HG03280 (cell line): ENCODE measurements around the gene NFIC.
"Not testable (repeated sequence)": the region's sequence is repeated elsewhere in the genome, so short reads cannot be mapped to it uniquely, and the experiment has no call there.

Experiments used
- ATAC-seq: cut with Tn5 transposase; IDR thresholded peaks from one replicate; pipeline ENCODE4 v1.9.1; 2021; ENCODE audit warnings: mild to moderate bottlenecking, moderate library complexity; ENCODE audit not compliant: unreplicated experiment

NFIC gene

DNA sequence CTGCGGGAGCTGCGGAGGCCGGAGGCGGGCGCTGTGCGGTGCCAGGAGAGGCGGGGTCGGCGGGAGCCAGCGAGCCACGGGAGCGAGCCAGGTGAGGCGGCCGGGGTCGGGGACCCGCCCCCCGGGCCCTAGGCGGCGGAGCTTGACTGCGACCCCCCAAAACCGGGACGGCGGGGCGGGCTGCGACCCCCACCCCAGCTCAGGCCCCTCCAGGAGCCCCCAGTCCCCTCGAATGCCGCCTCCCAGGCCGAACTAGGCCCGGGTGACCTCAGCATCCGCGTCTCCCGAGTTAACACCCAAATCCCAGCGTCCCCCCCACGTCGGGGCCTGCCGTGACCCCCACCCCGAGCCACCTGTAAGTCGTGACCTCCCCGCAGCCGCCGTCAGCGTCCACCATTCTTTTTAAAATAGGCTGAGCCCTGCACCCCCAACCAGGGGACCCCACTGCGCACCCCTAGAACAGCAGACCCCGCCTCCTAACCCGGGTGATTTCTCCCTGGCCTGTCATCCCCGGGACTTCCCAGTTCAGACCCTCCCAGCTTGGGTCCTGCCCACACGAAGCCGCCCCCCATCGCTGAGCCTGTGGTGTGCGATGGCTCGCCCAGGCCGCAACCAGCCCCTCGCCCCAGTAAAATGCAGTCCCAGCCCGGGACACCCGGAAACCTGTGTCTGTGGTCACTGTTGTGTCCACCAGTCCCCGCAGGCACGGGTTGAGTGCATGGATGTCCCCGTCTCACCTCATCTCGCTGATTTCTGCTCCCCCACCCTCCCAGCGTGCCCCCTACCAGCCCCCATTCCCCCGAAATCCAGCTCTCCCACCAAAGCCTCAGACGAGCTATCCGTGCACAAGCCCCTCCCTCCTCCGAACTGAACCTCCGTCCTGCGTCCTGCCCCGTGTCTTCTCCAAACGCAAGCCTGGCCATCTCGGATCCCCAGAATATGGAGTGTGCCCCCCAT is 140.3 kb downstream of the NFIC start:
- no peak for ATAC-seq

GRCh38 chr19:3507371-3508120 is 141.2 kb downstream of the NFIC start:
- no peak for ATAC-seq

DNA sequence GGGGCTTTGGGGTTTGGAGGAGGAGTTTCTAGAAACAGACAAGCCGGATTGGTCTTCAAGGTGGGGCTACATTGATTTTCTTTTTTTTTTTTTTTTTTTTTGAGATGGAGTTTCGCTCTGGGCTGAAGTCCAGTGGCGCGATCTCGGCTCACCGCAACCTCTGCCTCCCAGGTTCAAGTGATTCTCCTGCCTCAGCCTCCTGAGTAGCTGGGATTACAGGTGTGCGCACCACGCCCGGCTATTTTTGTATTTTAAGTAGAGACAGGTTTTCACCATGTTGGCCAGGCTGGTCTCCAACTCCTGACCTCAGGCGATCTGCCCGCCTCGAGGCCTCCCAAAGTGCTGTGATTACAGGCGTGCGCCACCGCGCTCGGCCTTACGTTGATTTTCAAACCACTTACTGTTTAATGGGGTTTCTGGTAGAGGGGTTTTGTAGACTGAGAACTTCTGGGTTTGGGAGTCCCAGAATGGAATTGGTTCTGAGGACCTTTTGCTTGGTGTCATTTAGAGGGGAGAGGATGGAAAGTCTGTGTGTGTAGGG is 141.8 kb downstream of the NFIC start:
- not testable (repeated sequence) for ATAC-seq

- no peak for ATAC-seq
Measured at GRCh38 chr19:3508771-3509535, 142.6 kb downstream of the NFIC start.

- ATAC-seq, result no peak
Measured at GRCh38 chr19:3509566-3509989, 143.2 kb downstream of the NFIC start.

DNA sequence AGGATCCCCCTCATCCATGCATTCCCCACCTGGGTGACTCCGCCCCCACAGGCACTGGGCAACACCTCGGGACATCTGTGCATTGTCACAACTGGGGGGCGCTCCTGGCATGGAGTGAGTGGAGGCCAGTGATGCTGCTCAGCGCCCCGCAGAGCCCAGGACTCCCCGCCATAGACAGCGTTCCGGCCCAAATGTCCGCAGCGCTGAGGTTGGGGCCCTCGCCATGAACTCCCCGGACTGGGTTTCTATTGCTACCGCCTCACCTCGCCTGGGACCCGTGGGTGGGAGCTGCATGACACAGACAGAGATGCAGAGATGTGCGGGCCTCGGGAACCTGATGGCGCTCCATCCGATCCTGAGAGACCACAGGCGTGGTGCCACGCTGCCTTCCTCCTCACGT is 144.3 kb downstream of the NFIC start:
- ATAC-seq, result no peak

DNA sequence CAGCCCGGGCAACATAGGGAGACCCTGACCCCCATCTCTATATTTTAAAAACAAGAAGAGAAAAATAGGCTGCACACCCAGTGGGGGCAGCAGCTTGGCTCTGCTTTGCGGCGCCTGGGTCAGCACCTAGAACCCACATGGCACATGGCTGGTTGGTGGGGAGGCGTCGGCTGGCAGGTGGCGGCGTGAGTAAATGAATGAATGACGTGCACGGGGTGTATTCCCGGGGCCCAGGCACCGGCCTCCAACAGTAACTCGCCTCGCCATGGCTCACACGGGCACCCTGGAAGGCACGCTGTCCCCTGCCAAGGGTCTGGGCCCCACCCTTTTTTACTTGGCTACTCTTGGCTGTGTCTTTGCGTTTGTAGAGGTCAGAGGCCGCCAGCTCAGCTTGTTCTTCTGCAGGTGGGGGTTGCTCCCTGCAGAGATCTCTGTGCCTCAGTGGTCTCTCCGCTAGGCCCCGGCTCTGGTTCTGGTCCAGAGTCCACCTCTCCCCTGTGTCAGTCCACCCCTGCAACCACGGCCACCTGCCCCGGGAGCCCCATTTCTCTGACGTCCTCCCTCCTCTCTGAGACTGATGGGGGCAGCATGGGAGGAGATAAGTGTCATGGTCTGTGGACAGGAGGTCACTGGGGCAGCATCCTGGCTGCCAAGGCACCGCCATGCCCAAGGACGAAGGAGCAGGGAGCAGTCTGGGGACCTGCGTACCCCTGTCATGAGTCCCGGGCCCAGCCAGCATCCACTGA is 145.3 kb downstream of the NFIC start:
- ATAC-seq, result no peak

GRCh38 chr19:3512562-3513228 is 146.3 kb downstream of the NFIC start:
- ATAC-seq, result no peak

DNA sequence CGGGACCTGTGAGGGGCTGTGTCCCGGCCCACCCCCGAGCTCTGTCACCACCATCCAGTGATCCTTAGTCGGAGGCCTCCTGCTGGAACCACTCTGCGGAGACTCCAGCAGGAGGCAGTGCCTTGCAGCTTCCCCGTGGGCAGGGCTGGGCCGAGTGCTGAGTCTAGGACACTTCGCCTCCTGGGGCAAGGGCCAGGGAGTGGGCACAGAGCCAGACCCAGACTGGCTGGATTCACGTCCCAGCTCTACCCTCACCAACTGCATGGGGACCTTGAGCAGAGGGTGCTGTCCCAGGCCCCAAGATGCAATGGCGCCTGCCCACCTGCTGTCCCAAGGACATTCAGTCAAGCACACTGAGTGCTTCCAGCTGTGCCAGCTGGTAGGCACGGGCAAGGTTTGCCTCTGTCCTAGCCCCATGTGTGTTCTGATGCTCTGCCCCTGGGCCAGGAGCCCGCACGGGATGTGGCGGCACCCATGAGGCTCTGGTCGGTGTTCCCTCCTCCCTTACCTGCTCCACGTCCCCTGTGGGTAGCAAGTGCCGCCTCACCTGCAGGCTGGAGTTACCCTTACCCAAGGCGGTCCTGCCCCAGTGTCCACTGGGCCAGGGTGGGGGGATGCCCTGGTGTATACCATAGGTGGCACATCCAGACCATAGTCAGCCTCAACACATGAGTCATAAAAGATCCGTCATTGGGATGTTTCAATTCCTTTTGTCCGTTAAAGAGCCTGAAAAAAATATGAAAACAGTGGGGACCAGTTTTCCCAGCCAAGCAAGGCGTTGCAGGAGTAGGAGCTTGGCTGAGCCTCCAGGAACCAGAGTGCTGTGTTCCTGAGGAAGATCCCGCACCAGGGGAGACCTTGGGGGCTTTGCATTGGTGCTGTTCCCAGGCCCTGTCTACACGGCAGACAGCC is 147.1 kb downstream of the NFIC start:
- ATAC-seq, result no peak

DNA sequence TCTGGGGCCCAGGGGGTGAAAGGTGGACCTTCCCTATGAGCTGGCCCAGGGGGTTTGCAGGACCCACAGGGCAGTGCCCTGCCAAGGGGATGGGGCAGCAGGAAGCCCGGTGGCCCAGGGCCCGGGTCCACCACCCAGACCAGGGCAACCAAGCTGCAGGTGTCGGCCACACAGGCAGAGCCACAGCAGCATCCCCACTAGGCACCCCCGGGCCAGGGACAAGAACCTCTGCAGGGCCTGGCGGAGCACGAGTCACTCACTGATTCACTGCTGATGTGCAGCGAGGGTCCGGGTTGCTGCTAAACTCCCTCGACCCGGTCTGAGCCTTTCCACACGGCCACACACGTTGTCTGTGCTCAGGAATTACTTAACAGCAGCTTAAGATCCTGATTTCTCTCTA is 148.5 kb downstream of the NFIC start:
- no peak for ATAC-seq

- no peak for ATAC-seq
Measured at GRCh38 chr19:3515891-3516422, 149.6 kb downstream of the NFIC start.

- ATAC-seq, result no peak
Measured at GRCh38 chr19:3516675-3517207, 150.4 kb downstream of the NFIC start.

- no peak for ATAC-seq
Measured at GRCh38 chr19:3517638-3518037, 151.3 kb downstream of the NFIC start.

DNA sequence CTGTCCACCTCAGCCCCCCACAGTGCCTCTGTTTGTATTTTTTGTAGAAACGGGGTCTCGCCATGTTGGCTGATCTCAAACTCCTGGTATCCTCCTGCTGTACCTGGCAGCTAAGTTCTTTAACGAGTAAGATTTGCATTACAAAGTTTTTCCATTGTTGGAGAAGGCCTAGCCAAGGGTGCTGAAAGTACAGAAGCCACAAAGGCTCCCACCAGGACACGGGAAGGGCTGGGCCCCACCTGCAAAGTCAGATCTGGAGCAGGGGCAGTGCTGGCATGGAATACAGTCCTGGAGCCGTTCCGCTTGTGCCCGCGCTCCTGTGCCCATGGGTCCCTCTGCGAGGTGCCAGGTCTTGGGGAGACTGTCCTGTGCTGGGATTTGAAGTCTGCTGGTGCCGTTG is 151.9 kb downstream of the NFIC start:
- ATAC-seq, result no peak

DNA sequence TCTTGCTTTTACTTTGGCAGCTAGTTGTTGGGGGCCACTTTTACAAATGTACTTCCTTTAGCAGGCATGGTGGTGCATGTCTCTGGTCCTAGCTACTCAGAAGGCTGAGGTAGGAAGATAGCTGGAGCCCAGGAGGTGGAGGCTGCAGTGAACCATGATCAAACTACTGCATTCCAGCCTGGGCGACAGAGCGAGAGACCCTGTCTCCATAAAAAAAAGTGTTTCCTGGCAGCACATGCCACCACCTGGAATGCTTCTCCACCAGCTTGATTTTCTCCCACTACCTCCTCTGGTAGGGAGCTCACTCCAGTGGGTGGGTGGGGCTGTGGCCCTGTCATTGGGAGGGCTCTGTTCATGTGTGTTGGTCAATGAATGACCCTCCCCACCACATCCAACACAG is 152.3 kb downstream of the NFIC start:
- ATAC-seq, result no peak
